Activated T-helper 1 cell treated with Interleukin-2 at 50 U/mL for 16 hours (primary cell): ENCODE data around the gene SLC9A5.

Experiments
- DNase-seq: peaks from one replicate; pipeline ENCODE4 v3.0.0-alpha.2; 2020; ENCODE audit warnings: low read depth

SLC9A5 gene

DNA sequence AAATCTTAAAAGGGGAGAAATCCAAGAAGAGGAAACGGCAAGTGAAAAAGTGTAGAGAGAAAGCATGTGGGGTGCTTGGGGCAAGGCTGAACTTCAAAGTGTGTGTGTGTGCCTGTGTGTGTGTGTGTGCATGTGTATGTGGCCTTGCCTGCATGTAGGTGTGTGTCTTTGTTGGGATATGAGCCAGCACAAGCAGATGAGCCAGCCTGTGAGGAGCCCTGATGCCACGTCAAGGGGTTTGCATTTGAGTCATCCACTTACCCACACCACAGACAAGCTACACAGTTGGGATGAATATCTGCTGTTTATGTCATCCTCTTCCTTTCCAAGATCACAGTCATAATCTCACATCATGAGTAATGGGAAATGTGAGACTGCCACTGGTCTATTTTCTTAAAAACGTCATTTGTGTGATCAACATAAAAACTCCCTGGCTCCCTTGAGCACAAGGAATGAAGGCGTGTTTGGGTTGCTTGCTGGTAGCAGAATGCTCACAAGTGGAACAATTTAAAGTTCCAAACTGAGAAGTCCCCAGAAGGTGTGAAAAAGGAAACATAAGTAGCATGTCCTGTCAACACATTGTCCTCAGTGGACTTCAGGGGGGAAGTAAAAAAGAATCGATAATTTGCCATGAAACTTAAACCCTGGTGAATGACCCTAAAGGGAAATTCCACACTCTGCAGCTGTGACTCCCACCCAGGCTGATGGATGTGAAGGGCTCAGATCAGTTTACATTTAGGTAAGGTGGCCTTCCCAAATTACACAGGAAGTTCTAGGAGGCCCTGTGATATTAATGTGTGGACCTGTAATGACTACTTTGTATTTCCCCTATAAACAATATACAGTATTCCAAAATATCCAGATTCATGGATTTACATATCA lies 63.1 kb downstream of the SLC9A5 start:
- DNase-seq, result no peak

DNA sequence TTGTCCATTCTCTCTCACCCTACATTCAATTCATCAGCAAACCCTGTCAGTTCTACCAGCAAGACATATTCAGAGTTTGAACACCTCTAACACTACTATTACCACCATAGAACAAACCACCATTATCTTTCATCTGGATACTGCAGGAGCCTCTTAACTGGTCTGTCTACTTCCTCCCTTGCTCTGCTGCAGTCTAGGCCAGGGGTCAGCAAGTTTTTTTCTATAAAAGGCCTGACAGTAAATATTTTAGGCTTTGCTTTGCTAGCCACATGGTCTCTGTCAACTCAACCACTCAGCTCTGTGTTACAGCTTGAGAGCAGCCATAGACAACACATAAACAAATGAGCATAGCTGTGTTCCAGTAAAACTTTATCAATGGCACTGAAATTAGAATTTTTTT lies 63.9 kb downstream of the SLC9A5 start:
- DNase-seq, result no peak

DNA sequence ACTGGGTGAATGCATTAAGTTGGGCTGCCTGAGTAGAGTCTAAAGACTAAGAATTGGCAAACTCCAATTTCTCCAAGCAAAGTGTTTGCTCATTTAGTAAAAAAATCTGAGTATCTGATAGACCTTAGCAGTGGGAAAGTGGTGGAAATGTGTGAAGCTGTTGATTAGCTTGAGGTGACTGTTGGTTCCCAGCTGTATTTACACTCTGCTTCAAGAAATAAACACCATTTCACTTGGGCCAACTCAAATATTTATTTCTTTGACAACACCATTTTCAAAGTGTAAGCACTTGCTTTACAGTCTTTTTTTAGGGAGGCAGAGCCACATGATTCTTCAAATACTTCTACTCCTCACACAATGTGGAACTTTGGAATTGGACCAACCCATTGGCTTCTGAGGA lies 69.1 kb downstream of the SLC9A5 start:
- no peak for DNase-seq
